ENCODE results near the gene TCP1. TPM values are rescaled to one million over a fixed set of nuclear protein-coding genes. Genes with fewer than 3 reads are reported as not detected.

The TCP1 gene
- total and polyA plus RNA-seq, 2 experiments from 2014 or later: 222 to 346 TPM

- TF ChIP-seq, protein P1, sequence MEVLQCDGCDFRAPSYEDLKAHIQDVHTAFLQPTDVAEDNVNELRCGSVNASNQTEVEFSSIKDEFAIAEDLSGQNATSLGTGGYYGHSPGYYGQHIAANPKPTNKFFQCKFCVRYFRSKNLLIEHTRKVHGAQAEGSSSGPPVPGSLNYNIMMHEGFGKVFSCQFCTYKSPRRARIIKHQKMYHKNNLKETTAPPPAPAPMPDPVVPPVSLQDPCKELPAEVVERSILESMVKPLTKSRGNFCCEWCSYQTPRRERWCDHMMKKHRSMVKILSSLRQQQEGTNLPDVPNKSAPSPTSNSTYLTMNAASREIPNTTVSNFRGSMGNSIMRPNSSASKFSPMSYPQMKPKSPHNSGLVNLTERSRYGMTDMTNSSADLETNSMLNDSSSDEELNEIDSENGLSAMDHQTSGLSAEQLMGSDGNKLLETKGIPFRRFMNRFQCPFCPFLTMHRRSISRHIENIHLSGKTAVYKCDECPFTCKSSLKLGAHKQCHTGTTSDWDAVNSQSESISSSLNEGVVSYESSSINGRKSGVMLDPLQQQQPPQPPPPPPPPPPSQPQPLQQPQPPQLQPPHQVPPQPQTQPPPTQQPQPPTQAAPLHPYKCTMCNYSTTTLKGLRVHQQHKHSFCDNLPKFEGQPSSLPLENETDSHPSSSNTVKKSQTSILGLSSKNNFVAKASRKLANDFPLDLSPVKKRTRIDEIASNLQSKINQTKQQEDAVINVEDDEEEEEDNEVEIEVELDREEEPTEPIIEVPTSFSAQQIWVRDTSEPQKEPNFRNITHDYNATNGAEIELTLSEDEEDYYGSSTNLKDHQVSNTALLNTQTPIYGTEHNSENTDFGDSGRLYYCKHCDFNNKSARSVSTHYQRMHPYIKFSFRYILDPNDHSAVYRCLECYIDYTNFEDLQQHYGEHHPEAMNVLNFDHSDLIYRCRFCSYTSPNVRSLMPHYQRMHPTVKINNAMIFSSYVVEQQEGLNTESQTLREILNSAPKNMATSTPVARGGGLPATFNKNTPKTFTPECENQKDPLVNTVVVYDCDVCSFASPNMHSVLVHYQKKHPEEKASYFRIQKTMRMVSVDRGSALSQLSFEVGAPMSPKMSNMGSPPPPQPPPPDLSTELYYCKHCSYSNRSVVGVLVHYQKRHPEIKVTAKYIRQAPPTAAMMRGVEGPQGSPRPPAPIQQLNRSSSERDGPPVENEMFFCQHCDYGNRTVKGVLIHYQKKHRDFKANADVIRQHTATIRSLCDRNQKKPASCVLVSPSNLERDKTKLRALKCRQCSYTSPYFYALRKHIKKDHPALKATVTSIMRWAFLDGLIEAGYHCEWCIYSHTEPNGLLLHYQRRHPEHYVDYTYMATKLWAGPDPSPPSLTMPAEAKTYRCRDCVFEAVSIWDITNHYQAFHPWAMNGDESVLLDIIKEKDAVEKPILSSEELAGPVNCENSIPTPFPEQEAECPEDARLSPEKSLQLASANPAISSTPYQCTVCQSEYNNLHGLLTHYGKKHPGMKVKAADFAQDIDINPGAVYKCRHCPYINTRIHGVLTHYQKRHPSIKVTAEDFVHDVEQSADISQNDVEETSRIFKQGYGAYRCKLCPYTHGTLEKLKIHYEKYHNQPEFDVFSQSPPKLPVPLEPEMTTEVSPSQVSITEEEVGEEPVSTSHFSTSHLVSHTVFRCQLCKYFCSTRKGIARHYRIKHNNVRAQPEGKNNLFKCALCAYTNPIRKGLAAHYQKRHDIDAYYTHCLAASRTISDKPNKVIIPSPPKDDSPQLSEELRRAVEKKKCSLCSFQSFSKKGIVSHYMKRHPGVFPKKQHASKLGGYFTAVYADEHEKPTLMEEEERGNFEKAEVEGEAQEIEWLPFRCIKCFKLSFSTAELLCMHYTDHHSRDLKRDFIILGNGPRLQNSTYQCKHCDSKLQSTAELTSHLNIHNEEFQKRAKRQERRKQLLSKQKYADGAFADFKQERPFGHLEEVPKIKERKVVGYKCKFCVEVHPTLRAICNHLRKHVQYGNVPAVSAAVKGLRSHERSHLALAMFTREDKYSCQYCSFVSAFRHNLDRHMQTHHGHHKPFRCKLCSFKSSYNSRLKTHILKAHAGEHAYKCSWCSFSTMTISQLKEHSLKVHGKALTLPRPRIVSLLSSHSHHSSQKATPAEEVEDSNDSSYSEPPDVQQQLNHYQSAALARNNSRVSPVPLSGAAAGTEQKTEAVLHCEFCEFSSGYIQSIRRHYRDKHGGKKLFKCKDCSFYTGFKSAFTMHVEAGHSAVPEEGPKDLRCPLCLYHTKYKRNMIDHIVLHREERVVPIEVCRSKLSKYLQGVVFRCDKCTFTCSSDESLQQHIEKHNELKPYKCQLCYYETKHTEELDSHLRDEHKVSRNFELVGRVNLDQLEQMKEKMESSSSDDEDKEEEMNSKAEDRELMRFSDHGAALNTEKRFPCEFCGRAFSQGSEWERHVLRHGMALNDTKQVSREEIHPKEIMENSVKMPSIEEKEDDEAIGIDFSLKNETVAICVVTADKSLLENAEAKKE (CRISPR knock-in tag; IDR thresholded peaks at IDR 0.05): no peak
- TF ChIP-seq NANOG (IDR thresholded peaks at IDR 0.05; ENCODE audit: borderline replicate concordance) (no peak), STAT1 (IDR thresholded peaks at IDR 0.05; ENCODE audit: unreplicated experiment) (no peak), REST (IDR thresholded peaks at IDR 0.05; ENCODE audit: unreplicated experiment) (no peak)
Measured at GRCh38 chr6:159788276-159788675, 1.1 kb downstream of the TCP1 start (continued).

DNA sequence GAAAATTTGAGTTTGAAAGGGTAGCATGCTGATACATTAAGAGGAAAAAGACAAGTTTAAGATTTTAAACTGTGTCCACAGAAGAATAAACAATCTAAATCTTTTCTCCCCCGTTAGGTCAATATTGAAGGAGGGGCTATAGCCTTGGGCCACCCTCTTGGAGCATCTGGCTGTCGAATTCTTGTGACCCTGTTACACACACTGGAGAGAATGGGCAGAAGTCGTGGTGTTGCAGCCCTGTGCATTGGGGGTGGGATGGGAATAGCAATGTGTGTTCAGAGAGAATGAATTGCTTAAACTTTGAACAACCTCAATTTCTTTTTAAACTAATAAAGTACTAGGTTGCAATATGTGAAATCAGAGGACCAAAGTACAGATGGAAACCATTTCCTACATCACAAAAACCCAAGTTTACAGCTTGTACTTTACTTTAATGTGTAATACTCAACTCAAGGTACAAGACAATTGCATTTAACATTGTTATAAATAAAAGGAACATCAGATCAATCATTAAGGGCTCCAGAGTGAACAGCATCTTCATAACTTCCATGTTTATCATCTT, 10.8 kb downstream of the TCP1 start:
- no peak overlapping the region for H3K4me3 Mint-ChIP-seq
- H2AFZ ChIP-seq: no peak overlapping the region
- peaks cover 9% of the 10 kb centered on the region for H3K27me3 Mint-ChIP-seq (ENCODE audit: insufficient read depth, low read depth, poor library complexity)
- H3F3A ChIP-seq (replicated peaks; ENCODE audit: low read depth): peaks cover 34% of the 10 kb centered on the region
- ATAC-seq (no peak), DNase-seq (ENCODE audit: low spot score) (no peak)
- H4K20me1 ChIP-seq (replicated peaks; ENCODE audit: insufficient read depth): peaks cover 39% of the 10 kb centered on the region
- H3K27me3 ChIP-seq (ENCODE audit: insufficient read depth): no peaks in the 10 kb centered on the region
- no peaks in the 10 kb centered on the region for H3K4me1 Mint-ChIP-seq
- peaks cover 85% of the 10 kb centered on the region for H3K36me3 ChIP-seq (ENCODE audit: insufficient read depth)
- no peak overlapping the region for H3K4me2 ChIP-seq
- H3K27ac Mint-ChIP-seq: no peak overlapping the region
- no peak overlapping the region for H3K4me3 ChIP-seq
- peaks cover 96% of the 10 kb centered on the region for H3K36me3 Mint-ChIP-seq (ENCODE audit: low read depth)
- TF ChIP-seq ETS1 (IDR thresholded peaks at IDR 0.05): no peak
- TF ChIP-seq, protein P2, sequence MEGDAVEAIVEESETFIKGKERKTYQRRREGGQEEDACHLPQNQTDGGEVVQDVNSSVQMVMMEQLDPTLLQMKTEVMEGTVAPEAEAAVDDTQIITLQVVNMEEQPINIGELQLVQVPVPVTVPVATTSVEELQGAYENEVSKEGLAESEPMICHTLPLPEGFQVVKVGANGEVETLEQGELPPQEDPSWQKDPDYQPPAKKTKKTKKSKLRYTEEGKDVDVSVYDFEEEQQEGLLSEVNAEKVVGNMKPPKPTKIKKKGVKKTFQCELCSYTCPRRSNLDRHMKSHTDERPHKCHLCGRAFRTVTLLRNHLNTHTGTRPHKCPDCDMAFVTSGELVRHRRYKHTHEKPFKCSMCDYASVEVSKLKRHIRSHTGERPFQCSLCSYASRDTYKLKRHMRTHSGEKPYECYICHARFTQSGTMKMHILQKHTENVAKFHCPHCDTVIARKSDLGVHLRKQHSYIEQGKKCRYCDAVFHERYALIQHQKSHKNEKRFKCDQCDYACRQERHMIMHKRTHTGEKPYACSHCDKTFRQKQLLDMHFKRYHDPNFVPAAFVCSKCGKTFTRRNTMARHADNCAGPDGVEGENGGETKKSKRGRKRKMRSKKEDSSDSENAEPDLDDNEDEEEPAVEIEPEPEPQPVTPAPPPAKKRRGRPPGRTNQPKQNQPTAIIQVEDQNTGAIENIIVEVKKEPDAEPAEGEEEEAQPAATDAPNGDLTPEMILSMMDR (conservative IDR thresholded peaks at IDR 0.05; ENCODE audit: low read depth in 2 of 2): no peak
- 0 out of 2 replicates have a peak overlapping the region, but pooled peaks have one; percentile 7 for H3K27ac ChIP-seq (ENCODE audit: low read depth)
- peaks cover 27% of the 10 kb centered on the region for H3K79me2 ChIP-seq (replicated peaks; ENCODE audit: insufficient read depth)
- H3K4me1 ChIP-seq (ENCODE audit: insufficient read depth): no peaks in the 10 kb centered on the region
- no peaks in the 10 kb centered on the region for H3K9me2 ChIP-seq (ENCODE audit: insufficient read depth)
- H3K9me3 Mint-ChIP-seq: no peaks in the 10 kb centered on the region

Measured in GM23338 (cell line).